Suprapubic skin (tissue), 4 donors: ENCODE results near the gene STX2.

ENCODE experiments used
- POLR2A ChIP-seq, 2 donors: fragments of 450-650 bp; IDR thresholded peaks; one replicate each; pipeline ENCODE4 v1.6.1; 2017; ENCODE audit warnings: antibody characterized with exemption in 2 of 2, mild to moderate bottlenecking in 2 of 2, moderate library complexity in 2 of 2
- POLR2AphosphoS5 ChIP-seq, 3 donors: sonication (generic); formaldehyde crosslinking; IDR thresholded peaks; one replicate each; pipeline ENCODE4 v1.6.1; 2017; ENCODE audit warnings: antibody characterized with exemption in 3 of 3

- TF ChIP-seq POLR2A (IDR thresholded peaks at IDR 0.05) (no peak), POLR2AphosphoS5 (IDR thresholded peaks at IDR 0.05) (no peak)
Measured at GRCh38 chr12:130813436-130813835, 25.6 kb downstream of the STX2 start.
